Activated CD4-positive, alpha-beta T cell treated with anti-CD3 and anti-CD28 coated beads, Interleukin-2, amount 50 U/mL, for 1 hour (primary cell): Measurements from ENCODE around the gene FAM236C.
"Not testable (repeated sequence)": the region's sequence is repeated elsewhere in the genome, so short reads cannot be mapped to it uniquely, and the experiment has no call there.

Experiments
- DNase-seq: peaks from one replicate; pipeline ENCODE4 v3.0.0-alpha.2; 2020

The FAM236C gene

DNA sequence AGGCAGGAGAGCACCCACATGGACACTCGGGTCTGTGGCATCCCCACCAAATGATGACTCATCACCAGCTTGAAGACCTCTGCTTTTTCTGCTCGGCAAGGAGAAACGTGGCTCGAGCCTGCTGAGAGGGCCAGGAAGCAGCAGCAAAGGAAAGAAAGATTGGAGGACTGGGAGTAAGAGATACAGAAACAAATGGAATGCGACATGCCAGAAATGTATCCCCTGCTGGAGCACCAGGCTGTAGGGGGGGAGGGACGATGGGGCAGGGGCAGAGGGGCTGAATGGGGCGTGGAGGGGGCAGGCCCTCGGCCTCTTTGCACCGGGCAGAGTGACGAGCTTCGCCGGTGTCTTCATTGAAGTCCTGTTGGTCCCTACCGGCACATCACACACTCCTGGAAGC is at the start of gene FAM236C:
FAM236C (plus strand) TSS at position 301 of the 400 bp plus-strand sequence. CDS start 100 bp downstream, outside the sequence.
- not testable (repeated sequence) for DNase-seq

DNA sequence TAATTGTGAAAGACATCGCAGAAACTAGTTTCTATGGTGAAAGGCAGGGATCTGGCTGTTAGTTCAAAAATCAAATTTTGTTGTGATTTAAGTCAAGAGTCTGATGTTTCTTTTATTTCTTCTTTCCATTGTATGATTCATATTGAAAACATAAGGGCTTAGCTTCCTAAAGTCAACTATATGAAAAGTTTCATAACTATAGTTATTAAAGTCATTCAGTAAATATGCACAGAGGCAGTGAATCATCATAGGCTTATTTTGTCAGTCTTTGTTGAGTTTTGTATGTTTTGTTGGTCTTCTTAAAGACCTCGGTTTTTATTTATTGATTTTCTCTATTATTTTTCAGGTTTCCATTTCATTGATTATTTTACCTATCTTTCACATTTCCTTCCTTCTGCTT is 29.5 kb upstream of the FAM236C start:
- not testable (repeated sequence) for DNase-seq

DNA sequence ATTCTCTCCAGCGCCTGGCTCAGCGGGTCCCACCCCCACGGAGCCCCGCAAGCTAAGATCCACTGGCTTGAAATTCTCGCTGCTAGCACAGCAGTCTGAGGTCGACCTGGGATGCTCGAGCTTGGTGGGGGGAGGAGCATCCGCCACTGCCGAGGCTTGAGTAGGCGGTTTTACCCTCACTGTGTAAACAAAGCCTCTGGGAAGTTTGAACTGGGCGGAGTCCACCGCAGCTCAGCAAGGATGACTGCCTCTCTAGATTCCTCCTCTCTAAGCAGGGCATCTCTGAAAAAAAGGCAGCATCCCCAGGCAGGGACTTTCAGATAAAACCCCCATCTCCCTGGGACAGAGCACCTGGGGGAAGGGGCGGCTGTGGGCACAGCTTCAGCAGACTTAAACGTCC is 22.7 kb upstream of the FAM236C start:
- not testable (repeated sequence) for DNase-seq

DNA sequence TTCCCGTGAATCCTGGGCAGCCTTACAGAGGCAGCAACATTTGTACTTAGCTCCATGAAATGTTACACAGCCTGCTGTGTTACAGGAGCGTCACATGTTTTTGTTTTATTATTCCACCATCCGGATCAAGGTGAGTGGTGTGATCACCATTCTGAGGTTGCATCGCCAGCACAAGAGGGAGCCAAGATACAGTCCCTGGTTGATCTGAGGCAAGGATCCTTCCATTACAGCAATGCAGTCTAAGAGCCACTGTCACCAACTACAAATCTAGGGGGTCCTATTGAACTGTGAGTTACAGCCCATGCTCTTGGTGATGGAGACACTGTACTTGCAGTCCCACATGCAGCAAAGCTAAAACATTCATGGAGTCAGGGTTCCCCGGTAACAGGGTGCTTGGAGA is 3.7 kb downstream of the FAM236C start:
- DNase-seq, result not testable (repeated sequence)

DNA sequence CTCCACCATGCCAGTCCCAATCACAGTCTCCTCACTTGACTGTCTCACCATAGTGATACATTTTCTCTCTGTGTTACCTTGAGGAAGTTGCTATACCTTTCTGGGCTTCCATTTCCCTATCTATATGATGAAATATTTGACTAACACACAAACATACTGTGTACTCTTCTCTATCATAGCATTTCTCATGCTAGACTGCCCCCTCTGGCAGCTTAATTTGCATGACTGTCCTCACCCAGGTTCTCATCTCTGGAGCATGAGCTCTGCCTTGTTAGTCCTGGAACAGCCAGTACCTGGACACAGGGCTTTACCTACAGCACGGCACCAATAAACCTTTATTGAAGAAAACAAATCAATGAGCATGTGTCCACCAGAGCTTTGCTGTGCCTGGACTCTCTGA is 19.9 kb downstream of the FAM236C start:
- not testable (repeated sequence) for DNase-seq

DNA sequence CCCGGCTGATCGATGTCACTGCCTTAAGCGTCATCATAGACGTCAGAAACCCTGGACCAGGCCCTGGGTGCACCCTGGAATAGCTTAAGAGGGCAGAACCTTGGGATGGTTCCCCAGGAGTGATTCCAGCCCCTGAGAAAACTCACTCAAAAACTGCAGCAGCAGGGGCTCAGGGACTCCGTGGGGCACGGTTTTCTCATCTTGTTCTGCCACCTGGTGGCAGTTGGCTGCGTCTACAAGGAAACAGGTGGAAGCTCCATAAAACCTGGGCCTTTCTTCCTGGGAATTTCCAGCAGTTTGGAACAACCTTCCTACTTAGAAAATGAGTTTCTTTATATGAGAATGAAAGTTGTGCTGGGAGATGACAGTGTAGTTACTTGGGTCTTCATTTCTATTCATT is 24.0 kb downstream of the FAM236C start:
- DNase-seq, result not testable (repeated sequence)

DNA sequence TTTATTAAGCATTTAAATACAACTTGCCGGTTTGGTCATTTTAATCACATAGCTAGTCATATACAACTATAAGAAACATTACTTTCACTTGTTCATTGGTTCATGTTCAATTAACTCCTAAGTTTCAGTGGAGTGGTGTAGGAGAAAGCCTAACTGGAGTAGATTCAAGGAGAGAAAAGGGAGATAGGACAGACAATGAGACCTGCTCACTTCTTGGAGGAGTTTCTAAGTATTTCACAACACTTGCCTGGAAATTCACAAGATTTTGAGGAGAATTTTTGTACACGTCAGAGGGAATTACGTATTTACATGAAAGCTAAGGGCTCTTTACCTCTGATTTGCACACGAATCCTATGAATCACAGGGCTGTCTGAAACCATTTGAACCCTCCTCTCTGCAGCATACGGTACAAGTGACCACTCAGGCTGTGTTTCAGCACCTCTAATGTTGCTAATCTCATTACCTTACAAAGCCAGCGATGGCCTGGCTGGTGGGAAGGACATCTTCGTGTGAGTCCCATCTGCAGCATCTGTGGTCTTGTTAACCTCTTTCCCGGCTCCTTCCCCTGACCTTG is 24.6 kb downstream of the FAM236C start:
- DNase-seq, result not testable (repeated sequence)

DNA sequence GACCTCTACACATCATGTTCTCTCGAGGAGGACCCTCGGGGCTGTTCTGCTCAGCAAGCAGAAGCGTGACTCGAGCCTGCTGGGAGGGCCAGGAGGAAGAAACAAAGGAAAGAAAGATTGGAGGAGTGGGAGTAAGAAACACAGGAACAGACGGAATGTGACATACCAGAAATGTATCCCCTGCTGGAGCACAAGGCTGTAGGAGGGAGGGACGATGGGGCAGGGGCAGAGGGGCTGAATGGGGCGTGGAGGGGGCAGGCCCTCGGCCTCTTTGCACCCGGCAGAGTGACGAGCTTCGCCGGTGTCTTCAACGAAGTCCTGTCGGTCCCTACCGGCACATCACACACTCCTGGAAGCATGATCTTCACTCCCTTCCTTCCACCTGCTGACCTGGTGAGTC is 25.5 kb downstream of the FAM236C start, which contains the start of gene FAM236A:
FAM236A (plus strand) TSS at position 301 of the 400 bp plus-strand sequence; CDS start at position 358, 57 bp downstream.
- DNase-seq, result not testable (repeated sequence)

DNA sequence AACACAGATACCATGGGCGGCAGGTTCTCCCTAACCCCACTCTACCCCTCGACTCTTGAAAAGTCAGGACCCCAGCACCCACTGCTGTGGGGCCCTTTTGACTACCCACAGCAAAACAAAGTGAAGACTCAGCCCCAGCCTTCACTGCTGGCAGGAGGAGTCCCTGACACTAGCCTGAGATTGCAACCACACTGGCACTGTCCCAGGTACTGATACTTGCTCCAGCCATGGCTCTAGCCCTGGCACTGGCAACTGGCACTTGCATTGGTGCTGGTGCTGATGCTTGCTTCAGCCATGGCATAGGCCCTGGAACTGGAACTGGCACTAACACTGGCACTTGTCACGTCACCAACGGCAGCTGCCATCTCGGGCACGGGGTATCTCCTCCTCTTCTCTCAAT is 29.9 kb downstream of the FAM236C start:
- not testable (repeated sequence) for DNase-seq

DNA sequence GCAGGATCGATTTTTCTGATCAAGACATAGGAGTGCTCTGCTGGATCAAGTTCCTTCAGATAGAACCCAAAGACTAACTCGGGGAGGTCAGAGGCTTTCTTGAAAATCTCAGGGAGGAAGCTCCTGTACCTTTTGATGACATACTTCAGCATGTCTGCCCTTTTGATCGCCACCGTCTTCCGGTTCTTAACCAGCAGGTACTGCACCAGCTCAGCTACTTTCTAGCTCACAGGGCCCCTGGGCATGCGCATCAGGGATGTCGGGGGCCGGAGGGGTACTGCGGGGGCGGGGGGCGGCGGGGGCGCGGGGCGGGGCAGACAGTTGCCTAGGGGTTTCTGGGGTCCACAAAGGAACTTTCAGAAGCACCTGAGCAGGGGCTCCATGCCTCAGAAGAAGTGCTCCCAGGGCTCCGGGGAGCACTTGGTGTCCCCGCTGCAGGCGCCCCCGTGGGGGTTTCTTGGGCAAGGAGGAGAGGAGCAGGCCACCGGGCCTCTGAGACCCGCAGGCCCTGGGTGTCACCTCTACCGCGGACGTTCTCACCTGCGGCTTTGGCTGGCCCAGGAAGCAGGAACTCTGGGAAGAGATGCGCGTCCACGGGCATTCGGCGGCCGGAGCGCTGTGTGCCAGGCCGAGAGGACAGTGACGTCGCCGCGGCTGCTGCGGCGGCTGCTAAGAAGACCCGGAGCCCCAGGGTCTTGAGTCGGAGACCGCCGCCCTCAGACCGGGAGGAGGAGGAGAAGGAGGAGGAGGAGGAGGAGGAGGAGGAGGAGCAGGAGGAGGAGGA is 30.8 kb downstream of the FAM236C start:
- not testable (repeated sequence) for DNase-seq

DNA sequence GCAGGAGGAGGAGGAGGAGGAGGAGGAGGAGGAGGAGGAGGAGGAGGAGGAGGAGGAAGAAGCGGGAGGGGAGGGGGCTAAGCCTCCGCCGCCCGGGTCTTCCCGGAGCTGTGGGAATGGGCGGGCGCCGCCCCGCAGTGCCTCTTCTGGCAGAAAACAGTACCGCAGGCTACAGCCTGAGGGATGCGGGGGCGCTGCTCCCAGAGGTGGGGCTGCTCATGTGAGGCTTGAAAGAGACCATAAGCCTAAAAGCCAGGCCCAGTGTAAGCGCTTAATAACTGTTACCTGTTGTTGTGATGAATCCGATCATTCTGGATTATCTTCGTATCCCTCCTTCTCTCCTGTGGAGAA is 31.4 kb downstream of the FAM236C start, which contains the start of gene DMRTC1:
DMRTC1 (minus strand) TSS at position 19 of the 351 bp plus-strand sequence. CDS start 68,143 bp downstream, outside the sequence.
- DNase-seq, result not testable (repeated sequence)

DNA sequence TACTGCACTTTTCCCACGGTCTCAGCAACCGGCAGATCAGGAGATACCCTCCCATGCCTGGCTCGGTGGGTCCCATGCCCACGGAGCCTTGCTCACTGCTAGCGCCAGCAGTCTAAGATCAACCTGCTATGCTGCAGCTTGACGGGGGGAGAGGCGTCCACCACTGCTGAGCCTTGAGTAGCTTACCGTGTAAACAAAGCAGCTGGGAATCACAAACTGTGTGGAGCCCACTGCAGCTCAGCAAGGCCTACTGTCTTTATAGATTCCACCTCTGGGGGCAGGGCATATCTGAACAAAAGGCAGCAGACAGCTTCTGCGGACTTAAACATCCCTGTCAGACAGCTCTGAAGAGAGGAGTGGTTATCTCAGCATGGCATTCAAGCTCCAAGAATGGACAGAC is 47.6 kb downstream of the FAM236C start:
- DNase-seq, result not testable (repeated sequence)
